GM19463 (cell line): Measurements from ENCODE around the gene CMIP.
"Not testable (repeated sequence)": the region's sequence is repeated elsewhere in the genome, so short reads cannot be mapped to it uniquely, and the experiment has no call there.

Source experiments
- ATAC-seq: cut with Tn5 transposase; IDR thresholded peaks from one replicate; pipeline ENCODE4 v1.9.1; 2021; ENCODE audit warnings: mild to moderate bottlenecking, moderate library complexity; ENCODE audit not compliant: unreplicated experiment

CMIP gene

DNA sequence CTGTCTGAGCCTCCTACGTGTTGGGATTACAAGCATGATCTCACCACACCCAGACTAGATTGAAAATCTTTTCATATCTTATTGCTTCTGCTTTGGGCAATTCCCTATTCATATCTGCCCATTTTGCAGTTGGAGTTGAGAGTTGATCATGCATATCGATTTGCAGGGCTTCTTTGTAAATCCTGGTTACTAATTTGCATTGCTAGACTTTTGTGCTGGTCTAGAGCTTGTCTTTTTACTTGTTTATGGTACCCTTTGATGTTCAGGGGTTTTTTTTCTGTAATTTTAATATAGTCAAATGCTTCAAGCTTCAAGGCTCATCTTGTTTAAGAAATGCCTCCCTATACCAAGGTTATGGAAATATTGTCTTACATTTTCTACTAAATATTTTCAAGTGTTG, 23.5 kb upstream of the CMIP start:
- no peak for ATAC-seq

DNA sequence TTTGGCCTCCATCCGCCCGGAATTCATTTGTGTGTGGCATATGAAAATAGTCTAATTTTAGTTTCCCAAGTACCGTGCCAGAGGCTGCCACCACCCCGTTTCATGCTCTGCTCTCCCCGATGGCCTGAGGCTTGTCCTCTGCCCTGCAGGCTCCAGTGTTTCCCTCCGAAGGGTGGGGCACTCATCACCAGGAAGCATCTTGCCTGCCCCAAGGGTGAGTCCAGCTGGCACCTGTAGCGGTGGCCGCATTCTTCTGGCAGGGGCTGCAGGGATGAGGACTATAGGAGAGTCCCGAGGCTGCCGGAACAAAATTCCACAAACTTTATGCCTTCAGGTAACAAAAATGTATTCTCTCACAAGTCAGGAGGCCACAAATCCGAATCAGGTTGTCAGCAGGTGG, 23.1 kb upstream of the CMIP start:
- ATAC-seq: no peak

DNA sequence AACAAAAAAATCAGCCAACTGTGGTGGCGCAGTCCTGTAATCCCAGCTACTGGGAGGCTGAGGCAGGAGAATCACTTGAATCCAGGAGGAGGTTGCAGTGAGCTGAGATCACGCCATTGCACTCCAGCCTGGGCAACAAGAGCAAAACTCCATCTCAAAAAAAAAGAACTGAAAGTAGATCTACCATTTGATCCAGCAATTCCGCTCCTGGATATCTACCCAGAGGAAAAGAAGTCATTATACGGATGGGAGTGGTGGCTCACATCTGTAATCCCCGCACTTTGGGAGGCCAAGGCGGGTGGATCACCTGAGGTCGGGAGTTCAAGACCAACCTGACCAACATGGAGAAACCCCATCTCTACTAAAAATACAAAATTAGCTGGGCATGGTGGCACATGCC, 22.5 kb upstream of the CMIP start:
- not testable (repeated sequence) for ATAC-seq

DNA sequence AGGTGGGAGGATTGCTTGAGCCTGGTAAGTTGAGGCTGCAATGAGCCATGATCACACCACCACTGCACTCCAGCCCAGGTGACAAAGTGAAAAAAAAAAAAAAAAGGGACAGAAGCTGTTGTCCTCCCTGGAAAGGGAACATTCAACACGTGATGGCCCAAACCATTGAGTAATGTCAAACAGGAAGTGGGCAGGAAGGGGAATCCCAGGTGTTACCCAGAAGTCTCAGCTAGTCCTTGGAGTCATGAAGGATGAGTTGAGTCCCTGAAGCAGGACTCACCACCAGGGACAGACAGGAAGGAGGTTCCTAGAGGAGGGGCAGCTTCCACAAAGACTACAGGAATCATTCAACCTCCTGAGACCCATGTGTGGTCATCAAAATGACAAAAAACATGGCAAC, 19.8 kb upstream of the CMIP start:
- ATAC-seq: peak; percentile 56

DNA sequence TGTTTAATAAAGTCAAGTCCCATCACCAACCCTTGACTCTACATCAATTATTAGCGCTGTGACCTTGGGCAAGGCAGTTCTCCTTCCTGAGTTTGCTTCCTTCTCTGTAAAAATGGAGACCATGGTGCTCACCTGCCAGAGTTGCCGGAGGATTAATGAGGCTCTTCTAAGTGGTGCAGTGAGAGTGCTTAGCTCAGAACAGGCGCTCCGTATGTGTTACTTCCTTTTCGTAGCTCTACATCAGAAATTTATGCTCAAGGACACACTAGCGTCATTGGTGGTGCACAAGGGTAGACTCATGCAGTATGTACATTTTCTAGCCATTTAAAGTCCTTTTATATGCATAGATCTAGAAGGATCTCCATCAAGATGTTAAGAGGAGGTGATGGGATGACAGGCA, 17.4 kb upstream of the CMIP start:
- no peak for ATAC-seq

DNA sequence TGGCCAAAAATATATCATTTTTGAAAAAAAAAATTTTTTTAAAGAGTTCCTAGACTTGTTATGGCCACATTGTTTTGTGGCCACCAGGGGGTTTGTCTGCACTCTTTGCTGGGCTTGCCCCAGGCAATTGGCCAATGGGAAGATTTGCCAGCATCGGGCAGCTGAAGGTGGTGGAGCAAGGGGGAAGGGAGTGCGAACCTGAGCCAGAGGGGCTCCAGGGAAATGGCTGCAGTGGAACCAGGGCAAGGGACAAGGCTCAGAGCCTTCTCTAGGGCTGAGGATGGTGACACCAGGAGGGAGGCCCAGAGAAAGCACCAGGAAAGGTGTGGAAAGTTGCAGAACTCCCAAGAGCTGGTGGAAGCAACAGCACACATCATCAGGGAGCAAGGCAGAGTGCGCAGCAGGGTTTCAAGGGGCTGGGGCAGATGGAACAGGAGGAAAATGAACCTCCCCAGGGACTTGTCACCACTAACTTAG, 15.5 kb upstream of the CMIP start:
- ATAC-seq: no peak

DNA sequence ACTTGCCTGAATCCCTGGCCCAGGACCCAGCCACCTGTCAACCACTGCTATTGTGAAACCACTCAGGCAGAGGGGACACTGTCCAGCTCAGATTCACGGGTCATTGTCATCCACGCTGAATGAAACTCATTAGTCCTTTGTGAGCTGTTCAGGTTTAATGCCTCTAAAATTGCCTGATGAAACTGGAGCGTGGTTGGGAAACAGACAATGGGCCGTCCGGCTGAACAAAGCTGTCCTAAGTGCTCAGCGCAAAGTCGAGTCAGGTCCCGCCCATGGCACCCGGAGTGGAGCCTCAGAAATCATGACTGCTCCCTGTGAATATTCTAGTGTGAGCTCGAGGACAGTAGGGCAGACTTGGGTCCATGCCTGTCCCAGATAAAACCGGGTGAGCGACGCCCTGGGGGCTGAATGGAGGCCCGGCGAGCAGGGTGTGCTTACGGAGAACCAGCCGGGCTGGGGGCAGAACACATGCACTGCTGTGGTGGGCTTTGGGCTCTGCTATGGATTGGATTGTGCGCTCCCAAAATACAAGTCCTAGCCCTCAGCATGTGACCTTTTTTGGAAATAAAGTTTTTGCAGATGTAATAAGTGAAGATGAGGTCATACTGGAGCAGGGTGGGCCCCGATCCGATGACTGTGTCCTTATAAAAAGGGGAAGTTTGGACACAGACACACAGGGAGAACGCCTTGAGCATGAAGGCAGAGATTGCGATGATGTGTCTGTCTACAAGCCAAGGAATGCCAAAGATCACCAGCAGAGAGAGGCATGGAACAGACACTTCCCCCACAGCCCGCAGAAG, 12.9 kb upstream of the CMIP start:
- peak; percentile 44 for ATAC-seq

DNA sequence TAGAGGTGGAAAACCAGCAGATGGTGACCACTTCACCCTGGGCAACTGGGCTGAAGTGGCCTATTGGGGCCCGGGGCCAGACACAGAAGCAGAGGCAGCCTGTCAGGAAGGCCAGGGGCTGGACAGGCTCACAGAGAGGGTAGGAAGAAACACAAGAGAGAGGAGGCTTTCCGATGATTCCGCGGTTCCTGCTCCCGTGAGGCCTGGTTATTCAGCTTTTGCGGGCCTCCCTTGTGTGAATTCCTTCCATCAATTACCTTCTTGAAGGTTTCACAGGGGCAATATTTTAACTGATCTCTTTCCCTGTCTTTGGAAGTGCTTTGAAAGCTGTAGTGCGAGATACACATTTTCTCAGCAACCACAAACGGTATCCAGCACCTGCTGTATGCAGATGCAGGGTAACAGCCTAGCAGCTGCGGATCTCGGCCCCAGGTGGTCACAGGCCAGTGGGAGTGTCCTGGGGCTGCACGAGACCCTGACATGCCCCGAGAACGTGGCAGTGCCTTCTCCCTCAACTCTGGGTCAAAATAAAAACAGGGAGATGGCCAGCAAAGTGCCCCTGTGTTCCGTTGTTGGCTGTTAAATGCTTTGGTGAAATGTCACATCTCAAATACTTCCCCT, 11.6 kb upstream of the CMIP start:
- ATAC-seq: no peak

DNA sequence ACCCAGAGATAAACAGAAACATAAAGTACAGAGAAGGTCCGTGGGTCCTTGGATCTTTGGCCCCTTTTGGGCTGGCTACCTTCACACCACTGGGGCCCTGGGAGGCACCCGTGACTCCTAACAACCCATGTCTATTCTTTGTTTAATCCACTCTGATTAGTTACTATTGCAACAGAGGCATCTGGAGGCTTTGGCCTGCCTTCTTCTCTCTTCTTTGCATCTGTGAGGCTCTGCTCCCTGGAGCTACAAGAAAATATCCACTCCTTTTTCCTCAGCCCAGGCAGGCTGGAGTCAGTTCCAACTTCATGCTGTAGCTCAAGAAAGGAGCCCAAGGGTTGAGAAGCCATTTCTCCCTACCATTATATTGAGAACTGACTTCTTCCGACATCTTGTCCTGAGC, 9.5 kb upstream of the CMIP start:
- no peak for ATAC-seq

DNA sequence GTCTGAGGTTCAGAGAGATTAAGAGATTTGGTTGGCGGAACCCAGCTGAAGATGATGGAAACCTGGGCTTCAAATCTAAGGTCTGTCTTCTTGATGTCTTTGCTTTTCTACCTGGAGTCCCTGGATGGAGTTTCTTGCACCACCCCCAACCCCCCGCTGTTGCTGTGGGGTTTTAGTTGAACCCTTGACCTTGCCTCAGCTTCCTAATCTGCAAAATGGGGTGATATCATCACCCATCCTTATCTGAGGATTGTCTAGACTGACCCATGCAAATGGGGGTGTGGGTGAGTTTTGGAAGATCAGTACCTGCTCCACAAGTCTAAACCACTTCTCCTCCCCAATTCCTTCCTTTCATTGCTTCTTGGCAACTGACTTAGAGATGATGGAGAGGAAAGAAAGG, 9.0 kb upstream of the CMIP start:
- ATAC-seq: no peak

DNA sequence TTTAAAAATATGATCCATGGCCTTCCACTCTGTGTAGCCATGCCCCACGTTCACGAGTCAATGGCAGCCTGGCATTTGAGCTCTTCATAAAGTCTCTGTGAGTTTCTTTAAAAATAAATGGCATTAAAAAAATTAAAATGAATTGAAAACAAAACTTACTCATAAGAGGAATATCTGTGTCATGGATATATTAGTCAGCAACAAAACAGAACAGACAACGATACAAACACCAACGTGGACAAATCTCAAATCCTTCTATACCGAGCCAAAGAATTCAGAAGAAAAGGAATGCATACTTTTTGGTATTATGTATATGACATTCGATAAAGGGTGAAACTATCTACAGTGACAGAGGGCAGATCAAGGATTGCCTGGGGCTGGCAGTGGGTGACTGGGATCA, 8.2 kb upstream of the CMIP start:
- no peak for ATAC-seq

DNA sequence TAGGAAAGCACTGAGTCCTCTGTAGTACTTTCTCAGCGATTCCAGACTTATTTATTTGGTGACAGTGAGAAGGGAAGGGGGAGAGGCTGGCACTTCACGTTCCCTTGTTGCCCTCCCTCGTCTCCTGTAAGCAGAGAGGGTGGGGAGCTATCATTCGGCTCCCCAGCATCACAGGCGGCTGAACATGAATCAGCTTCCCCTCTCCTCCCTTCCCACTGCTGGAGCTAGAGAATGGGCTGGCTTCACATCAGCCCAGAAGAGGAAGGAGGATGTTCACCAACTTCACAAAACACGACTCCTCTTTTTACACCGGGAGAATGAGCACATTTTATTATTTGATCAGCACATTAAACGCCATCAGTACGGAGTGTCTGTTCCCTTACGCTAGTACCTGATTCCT, 6.7 kb upstream of the CMIP start:
- ATAC-seq: no peak

DNA sequence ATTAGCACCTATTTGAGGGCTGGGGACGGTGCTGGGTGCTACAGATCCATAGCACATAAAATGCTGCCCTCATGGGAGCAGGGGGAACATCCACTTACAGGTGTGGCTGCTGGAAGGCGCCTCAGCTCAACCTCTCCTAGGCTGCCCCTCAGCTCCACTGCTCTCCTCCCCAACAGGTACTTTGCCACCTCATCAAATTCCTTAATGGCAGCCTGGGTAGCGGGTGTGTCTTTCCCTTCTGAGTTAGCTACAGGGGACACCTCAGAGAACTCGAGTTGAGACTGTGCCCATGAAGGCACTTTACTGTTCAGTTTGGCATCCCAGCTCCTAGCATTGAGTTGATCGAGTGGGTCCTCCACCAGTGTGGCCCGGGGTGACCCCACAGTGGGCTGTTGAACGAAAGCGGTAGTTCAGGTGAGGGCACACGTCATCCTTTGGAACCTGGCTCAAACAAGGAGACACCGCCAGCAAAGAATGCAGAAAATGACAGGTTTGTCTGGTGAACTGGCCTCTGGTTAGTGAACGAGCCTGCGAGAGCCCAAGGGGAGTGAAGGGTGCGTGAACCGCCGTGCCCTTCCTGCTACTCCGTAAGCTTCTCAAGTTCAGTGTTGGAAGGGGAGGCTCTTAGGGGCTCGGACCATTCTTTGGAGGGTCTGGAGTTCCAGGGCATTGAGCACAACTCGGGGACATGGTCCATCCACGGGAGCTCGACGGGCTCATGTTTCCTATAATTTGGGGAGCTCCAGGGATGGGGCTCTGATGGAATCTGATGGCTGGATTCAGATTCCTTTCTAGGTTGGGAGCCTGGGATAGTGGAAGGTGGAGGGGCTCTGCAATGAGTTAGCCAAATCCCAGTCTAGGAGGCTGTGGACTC, 3.5 kb upstream of the CMIP start:
- no peak for ATAC-seq

DNA sequence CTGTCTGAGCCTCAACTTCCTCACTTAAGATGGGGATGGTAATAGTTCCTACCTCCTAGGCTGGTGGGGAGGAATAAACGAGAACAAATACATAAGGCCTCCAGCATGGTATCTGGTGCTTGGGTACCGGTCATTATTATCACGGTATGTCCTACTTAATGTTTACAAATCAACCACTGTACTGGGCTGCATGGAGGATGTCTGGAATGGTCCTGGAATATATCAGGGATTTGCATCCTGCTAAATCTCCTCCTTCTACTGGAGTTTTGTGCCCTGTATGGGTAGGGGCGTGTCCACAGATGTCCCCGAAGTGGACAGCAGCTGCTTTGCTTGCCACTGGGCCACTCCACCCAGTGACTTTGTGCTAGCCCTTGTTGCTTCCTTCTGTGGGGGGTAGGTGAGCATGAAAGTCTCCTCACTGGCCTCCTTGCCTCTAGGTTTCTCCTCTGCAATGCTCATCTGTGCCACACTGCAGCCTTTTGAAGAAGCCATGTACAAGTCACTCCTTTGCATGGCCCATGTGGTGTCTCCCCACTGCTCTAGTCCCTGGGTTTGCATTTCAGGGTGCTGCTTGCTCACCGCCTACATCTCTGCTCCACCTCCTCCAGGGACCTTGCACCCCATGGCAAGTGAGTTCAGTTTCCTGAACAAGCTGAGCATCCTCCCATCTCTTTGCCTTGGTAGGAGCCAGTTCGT, 2.2 kb upstream of the CMIP start:
- no peak for ATAC-seq

DNA sequence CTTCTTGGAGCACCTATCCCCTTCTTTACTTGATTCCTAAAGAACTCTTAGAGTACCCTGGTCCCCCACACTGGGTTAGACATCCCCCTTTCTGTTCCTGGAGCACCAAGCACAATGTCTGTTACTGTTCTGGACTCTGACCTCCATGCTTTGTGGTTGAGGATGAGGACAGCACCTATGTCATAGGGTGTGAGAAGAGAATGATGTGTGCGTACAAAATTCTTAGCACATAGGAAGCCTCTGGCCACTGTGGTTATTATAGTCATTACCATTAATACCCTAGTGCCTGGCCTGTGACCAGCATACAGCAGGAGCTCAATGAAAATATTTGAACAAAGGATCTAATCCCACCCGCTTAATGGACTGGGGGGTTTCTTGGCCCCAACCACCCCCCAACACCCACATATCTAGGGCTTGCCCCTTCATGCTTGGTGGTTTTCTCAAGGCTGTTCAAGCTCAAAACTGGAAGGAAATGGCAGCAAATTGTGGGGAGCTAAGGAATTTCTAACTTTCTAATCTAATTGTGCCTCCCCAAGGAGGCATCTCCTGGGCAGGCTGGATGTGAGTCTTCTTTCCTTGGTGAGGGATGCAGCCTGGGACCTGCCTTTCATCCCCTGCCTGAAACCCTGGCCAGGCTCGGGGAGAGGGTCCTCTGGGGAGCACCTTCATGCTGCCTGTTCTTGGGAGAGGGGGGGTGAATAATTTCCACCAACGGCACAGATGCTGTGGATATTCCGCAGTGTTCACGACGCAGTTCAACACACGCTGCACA, 1.5 kb upstream of the CMIP start:
- ATAC-seq: no peak

DNA sequence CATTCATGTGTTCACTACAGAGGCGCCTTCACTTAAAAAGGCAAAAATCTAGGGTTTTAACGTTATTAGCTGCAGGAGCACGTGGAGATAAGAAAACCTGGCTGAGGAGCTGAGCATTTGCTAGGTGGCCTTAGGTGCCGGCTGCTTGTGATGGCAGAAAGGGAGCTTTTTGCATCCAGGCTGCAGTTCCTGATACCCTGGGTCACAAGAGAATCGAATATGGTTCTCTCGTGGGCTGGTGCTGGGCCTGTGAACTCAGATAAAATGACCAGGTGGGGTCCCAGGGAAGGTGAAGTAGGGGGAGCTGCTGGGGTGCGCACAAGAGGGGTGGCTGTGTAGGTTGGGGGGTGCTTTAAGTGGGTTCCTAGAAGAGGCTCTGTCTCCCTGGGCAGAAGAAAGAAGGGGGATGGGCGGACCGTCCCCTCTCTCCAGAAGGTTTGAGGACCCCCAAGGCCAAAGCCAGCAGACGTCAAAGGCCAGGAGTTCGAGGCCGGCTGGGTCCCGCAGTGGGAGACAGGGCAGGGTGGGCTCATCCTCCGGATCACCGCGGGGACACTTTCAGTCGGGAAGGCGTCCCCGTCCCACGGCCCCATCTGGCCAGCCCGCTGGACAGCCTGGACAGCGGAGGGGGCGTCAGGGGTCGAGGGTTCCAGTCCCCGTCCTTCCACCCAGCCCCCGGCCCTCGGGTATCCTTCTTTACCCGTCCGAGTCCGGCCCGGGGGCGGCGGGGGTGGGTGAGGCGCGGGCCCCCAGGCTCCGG, 740 bp upstream of the CMIP start:
- ATAC-seq: no peak

DNA sequence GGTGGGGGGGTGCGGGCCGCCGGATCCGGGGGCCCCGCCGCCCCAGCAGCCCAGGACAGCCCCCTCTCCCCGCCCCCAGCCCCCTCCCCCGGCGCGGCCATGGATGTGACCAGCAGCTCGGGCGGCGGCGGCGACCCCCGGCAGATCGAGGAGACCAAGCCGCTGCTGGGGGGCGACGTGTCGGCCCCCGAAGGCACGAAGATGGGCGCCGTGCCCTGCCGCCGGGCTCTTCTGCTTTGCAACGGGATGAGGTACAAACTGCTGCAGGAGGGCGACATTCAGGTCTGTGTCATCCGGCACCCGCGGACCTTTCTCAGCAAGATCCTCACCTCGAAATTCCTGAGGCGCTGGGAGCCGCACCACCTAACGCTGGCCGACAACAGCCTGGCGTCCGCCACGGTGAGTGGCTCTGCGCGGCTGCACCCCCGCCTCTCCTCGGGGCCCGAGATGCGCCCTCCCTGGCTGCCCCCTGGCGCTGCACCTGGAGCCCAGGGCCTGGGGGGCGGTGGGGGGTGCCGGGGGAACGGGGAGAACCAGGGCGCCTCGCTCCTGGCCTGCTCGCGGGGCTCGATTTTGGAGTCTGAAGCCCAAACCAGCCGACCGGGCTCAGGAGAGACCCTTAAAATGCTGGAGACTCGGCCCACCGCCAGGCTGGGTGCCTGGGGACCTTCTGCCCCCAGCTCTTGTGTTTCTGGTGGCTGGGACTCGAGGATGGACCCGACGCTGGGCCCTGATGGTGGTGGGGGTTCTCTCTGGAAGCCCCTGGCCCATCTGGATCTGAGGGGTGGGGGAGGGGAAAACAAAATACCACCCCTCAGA, 744 bp downstream of the CMIP start:
- ATAC-seq: no peak

DNA sequence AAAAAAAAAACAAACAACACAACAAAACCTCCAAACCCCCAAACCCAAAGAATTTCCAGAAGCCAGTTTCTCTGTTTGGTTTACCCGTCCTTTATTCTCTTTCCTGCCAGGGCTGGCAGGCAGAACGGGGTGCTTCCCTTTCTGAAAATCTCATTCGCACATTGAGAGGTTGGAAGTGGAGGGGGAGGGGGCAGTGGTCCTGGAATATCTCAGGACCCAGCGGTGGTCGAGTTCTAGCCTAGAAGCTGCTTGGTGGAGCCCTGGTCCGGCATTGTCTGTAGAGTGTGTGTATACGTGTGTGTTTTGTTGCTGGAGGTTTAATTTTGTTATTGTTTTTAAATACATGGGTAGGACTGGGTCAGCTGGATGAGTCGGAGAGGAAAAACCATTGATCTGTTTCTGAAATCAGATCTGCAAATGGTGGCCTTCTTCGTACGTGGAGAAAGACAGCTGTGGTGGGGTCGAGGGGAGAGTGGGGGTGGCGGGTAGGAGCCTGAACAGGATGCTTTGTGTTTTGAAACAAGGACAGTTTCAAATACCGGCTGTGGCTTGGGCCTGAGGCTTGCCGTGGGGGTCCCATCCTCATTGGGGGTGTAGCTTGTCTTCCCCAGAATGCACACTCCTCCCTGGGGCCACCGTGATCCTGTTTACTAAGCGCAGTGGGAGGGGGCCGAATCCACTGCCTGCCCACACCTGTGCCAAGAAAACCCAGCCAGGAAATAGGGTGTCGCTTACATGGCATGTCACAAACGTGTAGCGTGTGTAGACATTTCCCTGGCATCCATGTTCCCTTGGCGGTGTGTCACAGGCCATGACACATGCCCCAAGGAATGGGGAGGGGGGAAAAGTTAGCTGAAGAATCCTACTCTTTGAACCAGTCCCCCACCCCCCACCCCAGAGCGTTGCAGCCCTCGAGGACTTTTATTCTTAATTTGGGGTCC, 1.6 kb downstream of the CMIP start:
- no peak for ATAC-seq
